Measurements from ENCODE around the gene NGRN. TPM values are rescaled to one million over a fixed set of nuclear protein-coding genes. Genes with fewer than 3 reads are reported as not detected.

The NGRN gene
- total RNA-seq, 1 experiment from 2014 or later: 137 TPM

DNA sequence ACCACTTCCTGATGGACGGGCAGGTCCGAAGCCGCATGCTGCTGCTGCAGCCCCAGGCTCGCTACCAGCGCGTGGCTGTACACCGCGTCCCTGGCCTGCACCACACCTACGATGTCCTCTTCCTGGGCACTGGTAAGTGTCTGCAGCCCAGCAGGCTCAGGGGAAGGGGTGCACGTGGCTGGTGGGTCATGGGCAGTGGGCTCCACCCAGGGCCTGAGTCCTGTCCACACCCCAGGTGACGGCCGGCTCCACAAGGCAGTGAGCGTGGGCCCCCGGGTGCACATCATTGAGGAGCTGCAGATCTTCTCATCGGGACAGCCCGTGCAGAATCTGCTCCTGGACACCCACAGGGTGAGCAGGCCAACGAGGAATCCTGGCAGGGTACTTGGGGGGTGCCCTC, 40.4 kb upstream of the NGRN start:
- Histone ChIP-seq H3K27me3 (ENCODE audit: control insufficient read depth, insufficient read depth, low read length) (no peaks in the 10 kb centered on the region), H3K4me3 (ENCODE audit: low read depth in 2 of 2, low read length in 2 of 2) (no peak overlapping the region), H3K27ac (ENCODE audit: low read length) (peak overlapping the region; percentile 99), H3K9me3 (ENCODE audit: control insufficient read depth, insufficient read depth, low read depth, low read length) (no peaks in the 10 kb centered on the region), H3K4me1 (ENCODE audit: control insufficient read depth, insufficient read depth, low read length) (peaks cover 98% of the 10 kb centered on the region), H3K36me3 (ENCODE audit: control insufficient read depth, insufficient read depth, low read length) (peaks cover 29% of the 10 kb centered on the region)
- intact Hi-C loops (cut with micrococcal nuclease; ENCODE audit: unreplicated experiment): no loop called here
- ChIA-PET POLR2A (no interaction called here), CTCF (no interaction called here)
- in situ Hi-C loops (cut with HindIII; ENCODE audit: low pct_unique_long_range_greater_than_20kb, low sequenced_read_pairs): no loop called here
- ATAC-seq: 0 out of 2 replicates have a peak, but pooled peaks have one; percentile 0
- DNase-seq (ENCODE audit: low read depth, low spot score): no peak
- no TSS peak for BruUV-seq (replicated peaks)
- no peak for TF ChIP-seq POLR2AphosphoS5 (IDR thresholded peaks at IDR 0.05; ENCODE audit: low read depth, low read length)
- TF ChIP-seq, protein P1, sequence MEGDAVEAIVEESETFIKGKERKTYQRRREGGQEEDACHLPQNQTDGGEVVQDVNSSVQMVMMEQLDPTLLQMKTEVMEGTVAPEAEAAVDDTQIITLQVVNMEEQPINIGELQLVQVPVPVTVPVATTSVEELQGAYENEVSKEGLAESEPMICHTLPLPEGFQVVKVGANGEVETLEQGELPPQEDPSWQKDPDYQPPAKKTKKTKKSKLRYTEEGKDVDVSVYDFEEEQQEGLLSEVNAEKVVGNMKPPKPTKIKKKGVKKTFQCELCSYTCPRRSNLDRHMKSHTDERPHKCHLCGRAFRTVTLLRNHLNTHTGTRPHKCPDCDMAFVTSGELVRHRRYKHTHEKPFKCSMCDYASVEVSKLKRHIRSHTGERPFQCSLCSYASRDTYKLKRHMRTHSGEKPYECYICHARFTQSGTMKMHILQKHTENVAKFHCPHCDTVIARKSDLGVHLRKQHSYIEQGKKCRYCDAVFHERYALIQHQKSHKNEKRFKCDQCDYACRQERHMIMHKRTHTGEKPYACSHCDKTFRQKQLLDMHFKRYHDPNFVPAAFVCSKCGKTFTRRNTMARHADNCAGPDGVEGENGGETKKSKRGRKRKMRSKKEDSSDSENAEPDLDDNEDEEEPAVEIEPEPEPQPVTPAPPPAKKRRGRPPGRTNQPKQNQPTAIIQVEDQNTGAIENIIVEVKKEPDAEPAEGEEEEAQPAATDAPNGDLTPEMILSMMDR (IDR thresholded peaks at IDR 0.05): no peak
- no peak for TF ChIP-seq SIN3A (IDR thresholded peaks at IDR 0.05; ENCODE audit: borderline replicate concordance, insufficient read depth, low read depth, low read length)
- TF ChIP-seq TCF7L2 (IDR thresholded peaks at IDR 0.05; ENCODE audit: low read depth, low read length): no peak
- TF ChIP-seq, protein P2, sequence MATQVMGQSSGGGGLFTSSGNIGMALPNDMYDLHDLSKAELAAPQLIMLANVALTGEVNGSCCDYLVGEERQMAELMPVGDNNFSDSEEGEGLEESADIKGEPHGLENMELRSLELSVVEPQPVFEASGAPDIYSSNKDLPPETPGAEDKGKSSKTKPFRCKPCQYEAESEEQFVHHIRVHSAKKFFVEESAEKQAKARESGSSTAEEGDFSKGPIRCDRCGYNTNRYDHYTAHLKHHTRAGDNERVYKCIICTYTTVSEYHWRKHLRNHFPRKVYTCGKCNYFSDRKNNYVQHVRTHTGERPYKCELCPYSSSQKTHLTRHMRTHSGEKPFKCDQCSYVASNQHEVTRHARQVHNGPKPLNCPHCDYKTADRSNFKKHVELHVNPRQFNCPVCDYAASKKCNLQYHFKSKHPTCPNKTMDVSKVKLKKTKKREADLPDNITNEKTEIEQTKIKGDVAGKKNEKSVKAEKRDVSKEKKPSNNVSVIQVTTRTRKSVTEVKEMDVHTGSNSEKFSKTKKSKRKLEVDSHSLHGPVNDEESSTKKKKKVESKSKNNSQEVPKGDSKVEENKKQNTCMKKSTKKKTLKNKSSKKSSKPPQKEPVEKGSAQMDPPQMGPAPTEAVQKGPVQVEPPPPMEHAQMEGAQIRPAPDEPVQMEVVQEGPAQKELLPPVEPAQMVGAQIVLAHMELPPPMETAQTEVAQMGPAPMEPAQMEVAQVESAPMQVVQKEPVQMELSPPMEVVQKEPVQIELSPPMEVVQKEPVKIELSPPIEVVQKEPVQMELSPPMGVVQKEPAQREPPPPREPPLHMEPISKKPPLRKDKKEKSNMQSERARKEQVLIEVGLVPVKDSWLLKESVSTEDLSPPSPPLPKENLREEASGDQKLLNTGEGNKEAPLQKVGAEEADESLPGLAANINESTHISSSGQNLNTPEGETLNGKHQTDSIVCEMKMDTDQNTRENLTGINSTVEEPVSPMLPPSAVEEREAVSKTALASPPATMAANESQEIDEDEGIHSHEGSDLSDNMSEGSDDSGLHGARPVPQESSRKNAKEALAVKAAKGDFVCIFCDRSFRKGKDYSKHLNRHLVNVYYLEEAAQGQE (IDR thresholded peaks at IDR 0.05; ENCODE audit: insufficient read depth in 1 of 2, low read depth in 2 of 2, low read length in 1 of 2): no peak

DNA sequence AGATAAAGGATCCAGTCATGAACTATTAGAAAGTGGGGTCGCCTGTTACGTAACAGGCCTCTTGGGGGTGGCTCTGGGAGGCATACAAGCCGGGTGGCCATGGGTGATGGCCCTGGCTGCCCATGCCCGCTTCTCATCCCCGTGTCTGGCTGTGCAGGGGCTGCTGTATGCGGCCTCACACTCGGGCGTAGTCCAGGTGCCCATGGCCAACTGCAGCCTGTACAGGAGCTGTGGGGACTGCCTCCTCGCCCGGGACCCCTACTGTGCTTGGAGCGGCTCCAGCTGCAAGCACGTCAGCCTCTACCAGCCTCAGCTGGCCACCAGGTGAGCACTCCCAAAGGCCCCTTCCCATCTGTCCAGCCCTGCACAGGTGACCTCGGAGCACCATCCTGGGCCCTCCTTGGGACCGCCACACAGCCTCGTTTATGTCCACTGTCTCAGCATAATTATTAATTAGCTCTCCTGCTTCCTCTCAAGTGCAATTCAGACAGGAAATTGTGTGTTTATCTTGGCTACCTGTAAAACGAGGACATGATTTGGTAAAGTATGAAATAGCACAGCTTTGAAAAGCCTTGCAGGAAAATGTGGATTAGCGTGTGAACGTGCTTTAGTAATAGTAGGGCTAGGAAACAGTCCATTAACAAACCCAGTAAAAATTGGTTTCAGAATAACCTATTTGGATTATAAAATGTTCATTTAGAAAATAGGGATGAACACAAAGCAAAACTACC, 39.8 kb upstream of the NGRN start:
- TF ChIP-seq POLR2AphosphoS5 (IDR thresholded peaks at IDR 0.05; ENCODE audit: low read depth, low read length) (peak; percentile 16; the same call in 1 of the 2 replicates), TCF7L2 (IDR thresholded peaks at IDR 0.05; ENCODE audit: low read depth, low read length) (no peak)
- intact Hi-C loops (cut with micrococcal nuclease; ENCODE audit: unreplicated experiment) (no loop called here), in situ Hi-C loops (cut with HindIII; ENCODE audit: low pct_unique_long_range_greater_than_20kb, low sequenced_read_pairs) (no loop called here)
- Histone ChIP-seq H3K36me3 (ENCODE audit: control insufficient read depth, insufficient read depth, low read length) (peaks cover 29% of the 10 kb centered on the region), H3K27ac (ENCODE audit: low read length) (peak overlapping the region; percentile 99), H3K9me3 (ENCODE audit: control insufficient read depth, insufficient read depth, low read depth, low read length) (no peaks in the 10 kb centered on the region), H3K4me3 (ENCODE audit: low read depth in 2 of 2, low read length in 2 of 2) (no peak overlapping the region), H3K4me1 (ENCODE audit: control insufficient read depth, insufficient read depth, low read length) (peaks cover 99% of the 10 kb centered on the region), H3K27me3 (ENCODE audit: control insufficient read depth, insufficient read depth, low read length) (no peaks in the 10 kb centered on the region)
- ChIA-PET CTCF (interaction anchor here (0.6 kb wide), 1 partner anchor 70 kb away, joined by 12 read pairs; no protein-coding TSS in a partner anchor), POLR2A (no interaction called here)
- no TSS peak for BruUV-seq (replicated peaks)
- DNase-seq (ENCODE audit: low read depth, low spot score) (no peak), ATAC-seq (no peak)

DNA sequence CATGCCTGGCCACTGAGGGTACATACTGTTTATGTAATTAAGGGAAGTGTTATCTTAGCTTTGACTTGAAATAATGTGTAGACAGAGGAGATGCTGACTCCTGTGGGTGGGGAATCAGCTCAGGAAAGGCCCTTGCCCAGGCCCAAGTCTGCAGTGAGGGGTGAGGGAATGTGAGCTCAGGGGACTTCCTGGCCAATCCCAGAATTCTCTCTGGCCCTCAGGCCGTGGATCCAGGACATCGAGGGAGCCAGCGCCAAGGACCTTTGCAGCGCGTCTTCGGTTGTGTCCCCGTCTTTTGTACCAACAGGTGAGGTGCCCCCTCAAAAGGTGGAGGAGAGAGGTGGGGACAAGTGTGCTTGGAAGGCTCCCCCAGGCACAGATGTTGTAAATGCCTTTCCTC, 38.1 kb upstream of the NGRN start:
- Histone ChIP-seq H3K27me3 (ENCODE audit: control insufficient read depth, insufficient read depth, low read length) (no peaks in the 10 kb centered on the region), H3K4me3 (ENCODE audit: low read depth in 2 of 2, low read length in 2 of 2) (no peak overlapping the region), H3K4me1 (ENCODE audit: control insufficient read depth, insufficient read depth, low read length) (peaks cover 98% of the 10 kb centered on the region), H3K36me3 (ENCODE audit: control insufficient read depth, insufficient read depth, low read length) (peaks cover 26% of the 10 kb centered on the region), H3K27ac (ENCODE audit: low read length) (peak overlapping the region; percentile 99), H3K9me3 (ENCODE audit: control insufficient read depth, insufficient read depth, low read depth, low read length) (no peaks in the 10 kb centered on the region)
- ChIA-PET CTCF (no interaction called here), POLR2A (interaction anchor here (0.6 to 0.7 kb wide), 2 partner anchors 55 to 65 kb away, joined by 3 to 4 read pairs; no protein-coding TSS in a partner anchor)
- in situ Hi-C loops (cut with HindIII; ENCODE audit: low pct_unique_long_range_greater_than_20kb, low sequenced_read_pairs) (no loop called here), intact Hi-C loops (cut with micrococcal nuclease; ENCODE audit: unreplicated experiment) (no loop called here)
- DNase-seq (ENCODE audit: low read depth, low spot score) (no peak), ATAC-seq (no peak)
- no TSS peak for BruUV-seq (replicated peaks)
- no peak for TF ChIP-seq SIN3A (IDR thresholded peaks at IDR 0.05; ENCODE audit: borderline replicate concordance, insufficient read depth, low read depth, low read length)
- peak; percentile 33; the same call in 1 of the 2 replicates for TF ChIP-seq POLR2AphosphoS5 (IDR thresholded peaks at IDR 0.05; ENCODE audit: low read depth, low read length)
- TF ChIP-seq, protein P1 (IDR thresholded peaks at IDR 0.05): no peak
- TF ChIP-seq, protein P2 (IDR thresholded peaks at IDR 0.05; ENCODE audit: insufficient read depth in 1 of 2, low read depth in 2 of 2, low read length in 1 of 2): no peak
- TF ChIP-seq TCF7L2 (IDR thresholded peaks at IDR 0.05; ENCODE audit: low read depth, low read length): no peak

Data from Panc1 (cell line).